Neural cell (in vitro differentiated cells): ENCODE data around the gene KLC1.

ENCODE experiments used
- CTCF ChIP-seq: fragments of 450-650 bp; IDR thresholded peaks from 2 replicates; pipeline ENCODE4 v1.5.1; 2014; ENCODE audit warnings: antibody characterized with exemption, mild to moderate bottlenecking, moderate library complexity; ENCODE audit not compliant: poor library complexity, severe bottlenecking
- EP300 ChIP-seq: fragments of 450-650 bp; conservative IDR thresholded peaks from 2 replicates; pipeline ENCODE4 v1.6.1; 2014; ENCODE audit warnings: antibody characterized with exemption, mild to moderate bottlenecking, moderate library complexity; ENCODE audit not compliant: poor library complexity, severe bottlenecking
- EZH2 ChIP-seq: fragments of 200-600, 300-800 bp; shearing (Covaris generic), sonication (generic); IDR thresholded peaks from 2 replicates; pipeline ENCODE4 v1.6.1; 2014; ENCODE audit warnings: antibody characterized with exemption, low read length, borderline replicate concordance, mild to moderate bottlenecking; ENCODE audit not compliant: insufficient read depth, poor library complexity, severe bottlenecking
- SMC3 ChIP-seq: fragments of 450-650 bp; conservative IDR thresholded peaks from 2 replicates; pipeline ENCODE4 v1.6.1; 2014; ENCODE audit warnings: antibody characterized with exemption, mild to moderate bottlenecking, moderate library complexity; ENCODE audit not compliant: poor library complexity

GRCh38 chr14:103581206-103581605, 47.8 kb upstream of the KLC1 start:
- TF ChIP-seq CTCF (no peak), EP300 (no peak), EZH2 (no peak), SMC3 (no peak)
